A204.1 (cell line): ENCODE data around the gene FNIP2.

ENCODE experiments used
- FAIRE-seq: peaks from 2 replicates; lab custom pipeline; 2012; peaks lifted over from hg19 to GRCh38; lab: Jason Lieb, UNC

The FNIP2 gene

DNA sequence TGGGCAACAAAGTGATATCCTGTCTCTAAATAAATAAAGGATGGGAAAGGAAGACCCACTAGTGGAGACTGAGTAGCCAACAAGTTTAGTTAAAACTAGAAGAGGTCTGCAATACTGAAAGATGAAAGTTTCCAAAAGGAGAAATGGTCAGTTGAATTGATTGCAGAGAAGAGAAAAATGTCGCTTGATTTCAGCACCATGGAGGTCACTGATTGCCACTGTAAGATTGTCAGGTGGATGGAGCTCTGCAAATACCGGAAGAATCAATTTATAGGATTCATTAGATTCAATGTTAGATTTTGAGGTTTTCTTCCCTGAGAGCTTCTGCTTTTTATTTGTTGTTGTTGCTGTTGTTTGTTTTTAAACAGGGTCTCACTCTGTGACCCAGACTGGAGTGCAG lies 5.4 kb upstream of the FNIP2 start:
- FAIRE-seq = no peak

DNA sequence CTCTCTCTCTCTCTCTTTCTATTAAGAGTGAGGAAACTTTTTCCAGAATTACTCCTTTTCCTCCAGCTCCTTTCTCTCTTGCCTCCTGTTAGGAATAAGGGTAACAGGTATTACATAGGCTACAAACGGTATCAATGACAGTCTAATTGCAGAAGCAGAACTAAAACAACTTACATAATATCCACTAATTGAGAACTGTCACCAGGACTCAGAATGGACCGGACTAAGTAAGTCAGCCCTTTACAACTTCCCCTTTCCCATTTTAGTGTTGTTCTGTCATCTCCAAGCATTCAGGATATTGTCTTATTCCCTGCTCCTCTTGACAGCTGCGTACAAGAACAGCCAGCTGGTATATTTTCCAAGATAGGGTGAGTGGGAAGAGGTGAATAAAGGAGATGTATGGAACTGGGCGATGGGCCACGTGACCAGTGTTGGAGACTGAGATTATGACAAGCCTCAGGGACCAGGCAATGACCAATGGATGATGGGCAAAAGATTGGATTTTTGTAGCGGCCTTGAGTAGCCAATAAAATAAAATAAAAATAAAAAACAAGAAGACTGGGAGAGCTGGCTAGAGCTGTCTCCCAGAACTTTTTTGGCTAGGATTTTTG lies 2.3 kb upstream of the FNIP2 start:
- no peak for FAIRE-seq

DNA sequence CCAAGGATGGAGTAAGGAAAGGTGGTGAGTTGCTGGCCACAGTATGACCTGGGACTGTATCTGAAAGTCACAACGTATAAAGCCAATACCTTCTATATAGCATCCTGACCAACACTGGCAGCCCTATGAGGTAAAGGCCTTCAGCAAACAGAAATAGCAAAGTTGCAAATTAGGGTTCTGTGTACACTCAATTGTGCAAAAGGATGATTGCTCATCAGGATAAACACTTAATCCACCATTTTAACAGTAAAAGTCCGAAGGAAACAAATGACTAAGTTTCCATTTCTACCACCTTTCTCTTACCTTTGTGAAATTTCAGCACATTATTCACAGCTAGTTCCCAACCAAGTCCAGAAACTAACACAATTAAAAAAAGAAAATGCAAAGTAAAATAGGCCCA lies 1.4 kb upstream of the FNIP2 start:
- no peak for FAIRE-seq

DNA sequence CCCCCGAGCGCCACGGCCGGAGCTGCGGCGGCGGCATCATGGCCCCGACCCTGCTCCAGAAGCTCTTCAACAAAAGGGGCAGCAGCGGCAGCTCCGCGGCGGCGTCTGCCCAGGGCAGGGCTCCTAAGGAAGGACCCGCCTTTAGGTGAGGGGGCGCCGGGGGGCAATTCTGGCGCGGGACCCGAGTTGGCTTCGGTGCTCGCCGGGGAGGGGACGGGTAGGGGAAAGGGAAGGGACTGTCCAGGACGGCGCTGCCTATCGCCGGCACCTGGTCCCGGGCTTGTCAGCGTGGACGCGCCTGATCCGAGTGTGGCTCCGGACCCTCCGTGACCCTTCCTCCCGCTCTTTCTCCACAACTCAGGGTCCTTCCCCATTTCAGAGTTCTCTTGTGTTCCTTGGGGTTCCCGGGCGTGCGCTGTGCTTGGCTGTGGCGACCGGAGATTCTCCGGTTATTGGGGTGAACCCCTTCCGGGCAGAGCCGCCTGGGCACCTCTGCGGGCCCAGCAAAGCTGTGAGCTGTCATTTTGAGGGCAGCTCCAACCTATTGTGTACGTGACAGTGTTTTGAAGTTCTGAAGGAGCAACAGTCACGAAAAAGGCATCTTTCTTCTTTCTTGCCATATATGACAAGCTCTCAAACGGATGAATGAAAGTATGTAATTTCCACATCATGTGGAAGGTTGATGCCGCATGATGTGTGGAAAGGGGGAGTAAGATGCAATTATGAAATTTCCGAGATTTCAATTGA lies 522 bp downstream of the FNIP2 start:
- FAIRE-seq = no peak

DNA sequence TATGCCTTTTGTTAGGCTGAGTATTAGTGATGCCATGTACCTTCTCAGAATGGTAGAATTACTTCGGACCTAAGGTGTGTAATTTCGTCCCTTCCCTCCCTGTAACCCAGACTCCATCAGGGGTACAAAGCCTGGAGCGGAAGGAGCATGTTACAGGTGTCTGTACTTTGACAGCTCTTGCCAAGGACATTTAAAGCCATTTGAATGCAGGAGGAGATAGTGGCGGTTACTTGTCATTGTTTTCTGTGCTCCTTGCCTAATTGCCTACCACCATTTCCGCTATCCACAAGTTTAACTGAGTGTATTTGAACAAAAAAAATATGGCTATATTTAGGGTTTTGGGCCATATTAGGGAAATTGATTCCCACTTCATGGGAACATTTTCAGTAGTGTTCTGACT lies 1.8 kb downstream of the FNIP2 start:
- no peak for FAIRE-seq

DNA sequence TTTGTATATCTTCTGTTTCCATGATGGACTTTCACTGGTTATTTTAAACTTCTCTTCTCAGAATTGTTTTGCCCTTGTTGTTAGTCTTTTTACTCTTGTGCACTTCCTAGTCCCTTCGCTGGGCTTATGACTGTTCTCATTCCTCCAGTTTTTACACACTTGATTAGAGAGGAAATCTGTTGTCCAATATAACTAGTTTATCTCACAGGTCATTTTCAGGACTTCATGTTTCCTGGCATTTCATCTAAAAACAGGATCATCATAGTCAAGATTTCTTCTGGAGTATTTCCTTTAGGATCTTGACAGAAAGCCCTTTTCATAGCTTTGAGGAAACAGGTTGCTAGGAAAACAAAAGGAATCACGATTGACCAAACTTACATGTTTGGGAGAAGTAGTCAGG lies 3.0 kb downstream of the FNIP2 start:
- no peak for FAIRE-seq

DNA sequence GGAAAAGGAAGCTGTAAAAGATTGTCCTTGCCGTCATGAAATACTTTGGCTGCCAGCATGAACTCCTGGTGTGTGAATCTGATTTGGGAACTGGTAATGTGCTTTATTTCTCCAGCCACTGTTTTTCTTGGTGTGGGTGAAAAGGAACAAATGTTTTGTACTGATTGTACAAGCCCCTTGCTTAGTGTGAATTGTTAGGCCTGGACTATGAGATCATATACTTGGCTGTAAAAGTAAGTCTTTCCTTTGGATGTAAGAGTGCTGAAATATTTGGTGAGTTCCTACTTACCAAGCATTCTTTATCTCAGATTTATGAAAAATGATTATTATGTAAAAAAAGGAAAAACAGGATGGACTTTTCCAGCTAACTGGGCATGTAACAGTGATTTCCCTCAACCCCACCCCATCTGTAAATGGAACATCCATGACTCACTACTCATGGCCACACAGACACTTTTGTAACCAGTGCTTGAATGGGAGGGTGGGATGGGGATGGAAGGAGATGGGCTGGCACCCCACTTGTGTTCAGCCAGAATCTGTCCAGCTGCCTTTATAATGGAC lies 6.3 kb downstream of the FNIP2 start:
- FAIRE-seq = no peak

DNA sequence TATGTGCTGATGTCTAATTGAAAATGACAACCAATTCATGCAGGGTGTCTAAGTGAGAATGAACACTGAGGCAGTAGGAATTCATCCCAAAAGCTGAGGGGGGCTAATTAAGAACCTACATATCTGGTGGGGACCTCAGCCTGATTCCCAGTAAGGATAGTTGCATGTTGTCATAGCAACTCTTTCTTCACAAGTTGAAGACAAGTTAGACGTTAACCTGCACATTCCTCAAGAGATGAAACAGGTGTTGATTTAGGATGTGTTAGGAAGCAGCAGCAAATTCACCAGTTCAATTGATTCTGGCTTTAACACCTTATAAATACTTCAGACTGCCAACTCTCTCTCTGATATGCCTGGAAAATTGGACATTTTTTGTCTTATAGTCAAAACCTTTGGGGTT lies 7.3 kb downstream of the FNIP2 start:
- FAIRE-seq = no peak

DNA sequence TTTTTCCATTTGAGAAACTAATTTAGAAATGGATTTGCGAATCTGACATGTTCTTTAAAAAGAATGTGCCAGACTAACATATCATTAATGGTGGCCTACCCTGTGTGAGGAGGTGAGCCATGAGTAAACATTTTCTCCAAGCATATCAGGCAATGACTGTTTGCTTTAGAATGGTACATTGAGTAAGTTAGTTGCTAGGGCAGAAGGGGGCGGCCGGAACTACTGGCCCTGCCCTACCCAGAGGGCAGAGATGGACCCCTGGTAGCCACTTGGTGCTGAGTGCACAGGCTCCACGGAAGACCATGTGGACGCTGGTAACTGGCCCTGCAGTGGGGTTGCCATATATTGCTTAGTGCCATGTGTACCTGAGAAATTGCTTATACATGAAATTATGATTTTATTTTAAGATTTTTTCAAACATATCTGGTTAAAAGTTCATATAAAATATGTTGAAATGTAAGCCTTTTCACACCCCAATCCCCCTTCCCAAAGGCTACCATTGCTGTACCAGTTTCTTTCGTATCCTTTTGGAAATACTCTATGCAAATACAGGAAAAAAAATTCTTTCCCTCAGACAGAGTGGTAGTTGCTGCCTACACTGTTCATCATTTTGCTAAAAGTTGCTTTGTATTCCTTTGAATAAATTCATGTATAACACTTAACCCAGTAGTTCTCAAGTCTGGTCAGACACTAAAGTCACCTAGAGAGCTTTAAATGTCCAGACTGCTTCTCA lies 8.8 kb downstream of the FNIP2 start:
- FAIRE-seq = no peak

DNA sequence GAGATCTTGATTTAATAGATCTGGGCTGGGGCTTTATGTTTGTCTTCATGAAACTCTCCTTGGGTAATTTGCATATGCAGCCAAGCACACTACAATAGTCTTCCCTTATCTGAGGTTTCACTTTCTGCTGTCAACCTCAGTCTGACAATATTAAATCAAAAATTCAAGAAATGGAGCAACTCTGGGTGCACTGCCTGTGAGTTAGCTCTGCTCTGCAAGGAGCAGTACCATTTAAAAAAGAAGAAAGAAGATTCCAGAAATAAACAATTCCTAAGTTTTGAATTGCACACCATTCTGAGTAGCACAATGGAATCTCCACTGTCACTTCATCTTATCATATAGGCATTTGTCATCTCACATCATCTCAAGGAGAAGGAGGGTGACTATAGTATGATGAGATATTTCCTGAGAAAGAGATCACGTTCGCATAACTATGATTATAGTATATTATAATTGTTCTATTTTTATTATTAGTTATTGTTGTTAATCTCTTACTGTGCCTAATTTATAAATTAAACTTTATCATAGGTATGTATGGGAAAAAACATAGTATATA lies 9.4 kb downstream of the FNIP2 start:
- FAIRE-seq = no peak

DNA sequence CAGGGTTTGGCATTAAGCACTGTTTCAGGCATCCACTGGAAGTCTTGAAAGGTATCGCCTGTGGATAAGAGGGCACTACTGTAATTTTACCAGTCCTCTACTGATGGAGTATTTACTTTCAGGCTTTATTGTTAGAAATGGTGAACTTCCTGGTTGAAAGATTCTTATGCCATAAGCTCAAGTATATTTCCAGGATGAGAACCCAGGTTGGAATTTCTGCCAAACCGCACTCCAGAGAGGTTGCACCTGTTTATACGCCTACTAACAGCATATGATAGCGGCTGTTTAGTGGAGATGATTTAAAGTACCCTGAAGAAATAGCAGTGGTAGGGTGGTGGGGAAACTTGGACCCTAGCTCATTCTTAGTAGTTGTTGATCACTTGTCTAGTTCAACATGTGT lies 9.9 kb downstream of the FNIP2 start:
- no peak for FAIRE-seq

DNA sequence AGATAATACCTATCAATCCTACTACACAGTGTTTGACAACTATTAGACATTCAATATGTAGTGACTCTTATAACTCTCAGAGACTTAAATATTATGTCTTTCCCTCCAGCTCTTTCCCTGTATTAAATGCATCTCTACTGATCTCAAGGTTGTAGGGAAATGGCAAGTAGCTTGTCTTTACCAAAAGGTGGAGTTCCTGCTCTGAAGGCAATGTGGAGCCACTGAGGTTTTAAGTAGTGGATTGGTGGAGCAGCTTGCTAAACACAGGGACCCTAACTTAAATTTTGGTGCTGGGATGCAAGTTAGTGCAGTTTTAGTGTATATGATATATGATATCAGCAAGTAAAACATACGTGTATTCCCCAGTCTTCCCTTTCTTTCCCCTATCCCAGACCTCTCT lies 13.1 kb downstream of the FNIP2 start:
- no peak for FAIRE-seq

DNA sequence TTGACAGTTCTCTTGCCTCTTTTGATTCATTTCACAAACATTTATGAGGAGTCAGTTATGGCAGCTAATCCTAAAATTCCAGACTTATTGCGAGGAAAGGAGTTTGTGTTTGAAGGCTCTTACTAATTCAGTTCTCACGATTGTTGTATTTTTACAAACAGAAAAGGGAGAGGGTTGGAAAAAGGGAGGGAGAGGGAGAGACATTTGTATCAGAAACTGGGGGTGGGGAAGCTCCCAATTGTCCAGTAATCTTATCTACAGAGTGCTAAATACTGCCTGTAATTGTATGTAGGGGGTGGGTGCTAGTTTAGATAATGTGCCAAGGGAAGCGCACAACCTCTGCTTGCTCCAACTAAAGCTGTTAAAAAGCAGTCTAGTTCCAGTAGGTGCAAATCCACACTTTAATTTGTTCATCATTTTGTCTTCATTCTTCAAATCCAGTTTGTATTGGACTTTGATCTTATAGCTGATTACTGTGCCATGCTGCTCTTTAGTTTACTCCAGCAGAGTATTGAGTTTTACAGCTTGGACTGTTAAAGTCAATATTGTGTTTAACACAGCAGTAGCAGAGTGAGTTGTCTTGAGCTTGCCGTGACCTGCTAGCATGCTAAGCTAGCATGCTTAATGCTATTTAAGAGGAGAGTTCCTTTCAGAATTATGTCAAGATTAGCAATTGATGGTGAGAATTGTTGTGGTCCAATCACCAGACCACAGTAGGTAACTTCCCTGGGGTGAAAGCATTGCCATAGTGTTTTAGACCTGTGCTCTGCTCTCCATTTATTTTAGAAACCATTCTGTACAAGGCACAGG lies 13.9 kb downstream of the FNIP2 start:
- FAIRE-seq = no peak

DNA sequence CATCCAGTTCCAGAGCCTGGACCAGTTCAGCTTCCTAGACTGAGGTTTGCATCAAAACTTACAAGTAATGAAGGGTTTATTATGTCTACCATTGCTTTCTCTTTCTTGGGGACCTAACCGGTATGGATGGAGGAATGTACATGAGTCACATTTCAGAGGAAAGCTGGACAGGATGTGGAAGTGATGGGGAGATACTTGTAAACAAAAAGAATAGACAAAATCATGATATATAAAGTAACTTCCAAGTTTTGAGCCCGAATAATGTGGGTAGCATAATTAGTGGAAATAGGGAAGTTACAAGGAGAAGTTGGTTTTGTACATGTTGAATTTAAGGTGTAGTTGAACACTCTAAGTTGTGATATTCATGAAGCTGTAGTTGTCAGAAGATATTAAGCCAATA lies 15.0 kb downstream of the FNIP2 start:
- no peak for FAIRE-seq

DNA sequence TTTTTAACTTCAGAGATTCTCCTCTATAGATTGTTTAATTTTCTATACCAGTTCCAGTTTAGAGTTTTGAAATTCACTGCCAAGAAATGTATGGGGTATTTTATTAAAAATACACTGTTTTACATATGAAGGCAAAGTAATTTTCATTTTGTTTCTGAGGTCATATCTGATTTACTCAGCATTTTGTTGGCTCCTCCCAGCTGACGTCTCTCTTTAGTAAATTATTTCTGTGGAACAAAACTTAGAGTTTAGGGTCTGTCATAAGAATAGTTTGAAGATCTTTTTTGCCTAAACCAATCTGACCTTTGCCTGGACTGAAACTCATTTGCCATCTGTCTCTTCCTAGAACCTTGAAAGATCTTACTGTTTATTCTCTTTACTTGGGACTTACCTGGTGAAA lies 16.9 kb downstream of the FNIP2 start:
- no peak for FAIRE-seq

DNA sequence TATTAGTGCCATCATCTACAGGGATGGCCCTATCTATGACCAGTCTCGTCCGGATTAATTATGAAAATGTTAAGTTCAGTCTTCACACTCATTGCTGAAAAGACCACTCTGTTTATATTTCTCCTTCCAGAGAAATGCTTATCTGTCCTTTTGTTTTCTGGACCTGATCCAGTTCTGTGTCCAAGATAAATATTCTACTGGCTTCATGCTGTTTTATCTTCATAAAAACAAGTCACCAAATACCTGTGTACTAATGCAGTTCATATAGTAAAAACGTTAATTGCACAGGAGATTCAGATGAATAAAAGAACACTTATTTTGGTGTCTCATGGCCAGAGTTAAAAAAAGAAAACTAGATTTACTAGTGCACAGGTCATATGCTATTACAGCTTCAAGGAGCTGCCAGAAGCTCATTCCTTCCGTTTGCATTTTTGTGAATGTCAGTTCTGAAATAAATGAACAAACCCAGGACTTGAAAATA lies 17.3 kb downstream of the FNIP2 start:
- no peak for FAIRE-seq

DNA sequence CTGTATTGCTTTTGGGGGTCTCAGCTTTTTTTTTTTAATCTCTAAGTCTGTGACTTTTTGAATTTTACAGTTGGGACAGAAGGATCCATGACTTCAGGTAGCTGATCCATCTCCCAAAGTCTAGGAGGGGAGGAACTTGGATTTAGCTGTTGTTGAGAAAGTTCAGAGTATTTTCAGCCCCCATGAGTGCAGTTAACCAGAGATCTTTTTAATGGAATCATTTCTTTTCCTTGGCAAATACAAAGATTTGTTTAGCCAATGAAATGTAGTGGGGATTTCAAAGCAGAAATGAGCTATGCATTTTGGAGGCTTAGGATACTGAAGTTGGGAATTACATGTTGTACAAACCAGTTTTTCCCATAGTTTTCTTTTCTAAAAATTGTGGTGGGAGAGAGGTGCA lies 18.1 kb downstream of the FNIP2 start:
- FAIRE-seq = no peak

DNA sequence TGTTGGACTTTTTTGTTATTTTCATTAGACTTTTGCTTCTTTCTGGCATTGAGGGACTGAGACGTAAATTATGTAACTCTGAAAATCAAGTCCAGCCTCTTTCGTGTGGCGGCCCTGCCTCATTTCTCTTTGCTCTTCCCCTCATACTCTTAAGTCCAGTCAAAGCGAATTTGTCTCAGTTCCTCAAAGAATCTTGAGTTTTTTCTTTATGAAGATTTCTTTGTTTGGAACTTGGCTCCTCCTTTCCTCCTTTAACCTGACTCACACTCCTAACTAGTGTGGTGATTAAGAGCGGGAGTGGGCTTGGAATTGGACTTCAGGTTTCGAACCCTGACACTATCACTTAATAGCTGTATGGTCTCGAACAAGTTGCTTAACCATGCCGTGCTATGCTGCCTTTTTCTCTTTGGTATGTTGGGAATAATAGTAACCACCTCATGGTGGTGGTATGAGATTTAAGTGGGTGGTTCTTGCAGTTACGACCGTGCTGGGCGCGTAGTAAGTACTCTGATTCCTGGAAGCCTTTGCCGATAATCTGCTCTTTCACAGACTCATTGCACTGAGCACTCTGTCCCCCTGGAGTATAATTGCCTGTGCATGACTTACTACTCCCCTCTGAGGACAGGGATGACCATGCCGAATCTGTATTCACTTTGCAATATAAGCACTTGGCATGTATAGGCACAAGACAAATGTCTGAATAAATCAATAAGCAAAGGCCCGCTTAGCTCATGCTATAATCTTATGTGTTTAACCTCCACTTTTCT lies 19.1 kb downstream of the FNIP2 start:
- no peak for FAIRE-seq

DNA sequence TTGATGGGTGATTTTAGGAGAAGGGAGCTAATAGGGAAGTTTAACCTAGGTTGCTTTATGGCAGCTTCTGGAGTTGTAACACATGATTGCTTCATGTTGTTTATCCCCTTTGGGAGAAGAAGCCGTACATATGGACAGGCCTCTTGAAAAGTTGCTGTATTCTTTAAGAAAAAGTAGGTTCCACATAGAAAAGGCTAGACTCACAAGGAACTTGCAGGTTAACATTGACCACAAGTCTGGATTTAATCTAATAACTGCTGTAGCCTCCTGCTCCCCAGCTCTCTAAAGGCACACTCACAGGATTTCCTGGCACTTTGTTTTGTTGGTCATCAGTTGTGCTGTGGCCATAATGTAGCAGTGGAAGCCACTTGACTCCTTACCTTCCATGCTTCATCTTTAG lies 19.7 kb downstream of the FNIP2 start:
- FAIRE-seq = no peak

DNA sequence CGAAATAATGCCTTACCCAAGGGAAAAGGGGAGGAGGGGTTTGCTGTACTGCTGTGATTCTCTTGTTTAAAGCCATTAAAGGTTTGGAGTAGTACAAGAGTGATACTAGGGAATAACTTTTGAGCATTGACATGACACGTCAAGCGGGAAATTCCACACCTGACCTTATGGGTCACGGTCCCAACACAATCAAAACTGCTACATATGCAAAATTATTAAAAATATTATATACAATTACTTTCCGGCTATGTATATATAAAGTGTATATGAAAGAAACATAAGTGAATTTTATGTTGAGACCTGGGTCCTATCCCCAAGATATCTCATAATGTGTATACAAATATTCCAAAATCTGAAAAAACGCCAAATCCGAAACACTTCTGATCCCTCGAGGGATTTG lies 21.0 kb downstream of the FNIP2 start:
- FAIRE-seq = no peak

DNA sequence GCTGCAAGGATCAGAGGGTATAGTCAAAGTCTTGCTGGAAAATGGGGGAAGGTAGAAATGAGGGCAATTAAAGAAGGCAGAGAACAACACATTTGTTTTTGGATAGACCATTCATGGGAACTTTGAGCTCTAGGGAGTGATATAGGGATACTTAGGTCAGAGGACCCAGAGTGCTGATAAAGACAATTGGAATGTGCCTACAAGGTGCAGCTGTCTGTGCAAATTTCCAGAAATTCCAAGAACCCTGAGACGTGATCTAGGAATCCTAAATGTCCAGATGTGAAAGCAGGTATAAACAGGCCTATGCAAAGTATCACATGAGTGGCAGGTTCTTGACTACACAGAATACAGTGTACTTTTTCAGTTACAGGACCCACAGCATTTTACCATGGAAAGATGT lies 24.2 kb downstream of the FNIP2 start:
- no peak for FAIRE-seq
